HG03045 (cell line): ENCODE measurements around the gene TMC1.

ENCODE experiments used
- ATAC-seq: cut with Tn5 transposase; IDR thresholded peaks from one replicate; pipeline ENCODE4 v1.9.1; 2021; ENCODE audit warnings: mild to moderate bottlenecking, moderate library complexity; ENCODE audit not compliant: unreplicated experiment

TMC1 gene

DNA sequence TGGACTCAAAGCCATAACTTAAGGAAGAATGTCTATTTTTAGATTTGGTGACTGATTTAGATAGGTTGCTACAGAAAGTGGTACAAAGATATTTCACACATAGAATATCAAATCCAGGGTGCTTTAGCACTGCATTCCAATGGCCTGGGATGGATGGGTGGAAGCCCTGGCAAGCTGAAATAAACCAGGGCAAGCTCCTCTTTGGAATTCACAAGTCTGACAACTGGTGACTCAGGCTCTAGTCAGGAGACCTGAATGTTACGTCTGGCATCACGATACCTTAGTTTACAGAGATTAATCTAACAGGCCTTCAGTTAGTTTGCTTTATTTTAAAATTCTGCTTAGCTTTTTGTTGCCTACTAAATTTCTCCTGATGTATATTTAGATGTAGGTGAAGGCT is 144.0 kb downstream of the TMC1 start:
- ATAC-seq, result no peak

DNA sequence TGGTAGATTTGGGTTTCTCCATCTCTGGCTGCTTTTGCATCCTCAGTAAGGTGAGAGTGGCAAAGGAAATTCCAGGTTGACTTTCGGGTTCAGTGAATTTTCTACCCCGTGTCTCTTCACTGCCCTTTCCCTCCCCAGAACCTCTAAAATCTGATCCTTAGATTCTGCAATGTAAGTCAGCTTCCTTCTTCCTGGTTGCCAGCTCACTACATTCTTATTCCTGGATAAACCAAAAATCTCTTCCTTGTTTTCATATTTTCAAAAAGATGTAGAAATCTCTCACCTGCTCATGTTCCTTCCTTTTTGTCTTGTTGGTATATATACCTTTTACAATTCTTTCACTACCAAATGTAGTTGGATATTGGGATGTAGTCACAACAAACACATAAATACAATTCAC is 145.8 kb downstream of the TMC1 start:
- ATAC-seq, result no peak

GRCh38 chr9:72674961-72675360 is 153.6 kb downstream of the TMC1 start:
- ATAC-seq, result no peak

GRCh38 chr9:72675586-72675985 is 154.2 kb downstream of the TMC1 start:
- no peak for ATAC-seq

- no peak for ATAC-seq
Measured at GRCh38 chr9:72680593-72681282, 159.3 kb downstream of the TMC1 start.

DNA sequence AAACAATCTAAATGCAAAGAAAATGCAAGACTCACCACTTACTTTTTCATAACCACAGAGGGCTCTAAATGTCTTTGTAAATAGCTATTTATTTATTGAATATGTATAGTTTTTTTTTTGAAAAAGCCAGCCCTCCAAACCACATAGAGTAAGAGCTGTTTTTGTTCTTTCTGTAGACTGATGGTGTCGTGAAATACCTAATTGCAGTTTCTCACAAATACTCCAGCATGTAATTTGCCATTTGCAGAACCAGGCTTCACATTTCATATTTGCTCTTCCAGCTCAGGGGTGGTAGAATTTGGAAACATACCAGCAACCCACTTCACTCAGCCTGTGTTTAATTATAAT is 159.8 kb downstream of the TMC1 start:
- ATAC-seq, result no peak

GRCh38 chr9:72684615-72685014 is 163.2 kb downstream of the TMC1 start:
- ATAC-seq, result no peak

GRCh38 chr9:72685911-72686310 is 164.5 kb downstream of the TMC1 start:
- no peak for ATAC-seq

DNA sequence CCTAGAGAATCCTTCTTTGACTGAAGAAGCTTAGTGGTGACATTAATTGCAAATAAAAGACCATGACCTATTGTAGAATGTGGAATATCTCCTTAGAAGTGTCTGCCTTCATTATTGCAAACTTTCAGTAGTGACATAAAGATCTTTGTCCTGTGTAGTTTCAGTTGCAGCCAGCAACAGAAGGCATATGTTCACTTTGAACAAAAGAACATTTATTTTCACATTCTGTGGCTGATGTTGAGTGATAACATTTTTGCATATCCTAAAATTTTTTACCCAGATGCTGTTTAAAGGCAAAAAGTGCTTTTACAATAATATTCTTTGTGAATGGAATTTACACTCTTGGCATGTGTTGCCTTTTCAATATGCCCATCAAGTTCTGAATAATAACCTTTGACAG is 165.9 kb downstream of the TMC1 start:
- no peak for ATAC-seq

GRCh38 chr9:72691671-72692070 is 170.3 kb downstream of the TMC1 start:
- ATAC-seq, result no peak

GRCh38 chr9:72695365-72695764 is 174.0 kb downstream of the TMC1 start:
- no peak for ATAC-seq

DNA sequence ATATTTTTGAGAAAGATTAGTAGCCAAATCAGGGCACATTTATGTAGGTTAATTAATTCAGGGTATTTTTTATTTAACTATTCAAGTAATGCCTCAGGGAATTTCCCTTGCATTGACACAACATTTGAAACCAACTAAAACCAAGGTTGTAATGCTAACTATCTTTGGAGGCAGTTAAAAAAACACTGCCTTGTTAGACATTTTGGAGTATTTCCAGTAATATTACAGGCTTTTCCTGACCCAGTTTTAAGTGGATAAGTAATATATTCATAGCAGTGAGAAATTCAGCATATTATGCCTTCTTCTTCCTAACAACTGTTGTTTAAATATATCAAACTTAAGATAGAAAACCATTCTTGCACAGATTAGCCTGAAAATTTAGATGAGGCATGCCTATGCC is 175.1 kb downstream of the TMC1 start:
- ATAC-seq, result no peak

GRCh38 chr9:72701510-72701909 is 180.1 kb downstream of the TMC1 start:
- no peak for ATAC-seq

DNA sequence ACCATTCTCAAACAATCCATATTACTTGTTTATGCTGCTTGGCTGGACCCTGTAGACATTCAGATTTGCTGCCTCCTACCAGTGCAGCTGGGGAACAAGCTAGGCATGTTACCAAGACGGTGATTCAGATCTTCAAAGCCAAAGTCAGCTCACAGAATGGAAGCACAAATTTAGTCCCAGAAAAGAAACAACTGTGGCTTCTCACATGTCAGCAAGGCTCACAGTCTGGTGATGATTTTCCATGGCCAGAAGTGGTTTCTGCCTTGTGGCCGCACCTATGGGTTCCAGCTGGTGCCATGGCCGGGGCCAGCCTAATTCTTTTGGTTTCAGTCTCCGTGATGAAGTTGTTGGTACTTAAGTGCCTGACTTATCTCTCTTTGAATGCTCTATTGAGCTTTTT is 182.2 kb downstream of the TMC1 start:
- ATAC-seq, result no peak

- no peak for ATAC-seq
Measured at GRCh38 chr9:72704688-72705375, 183.4 kb downstream of the TMC1 start.

GRCh38 chr9:72718503-72718902 is 197.1 kb downstream of the TMC1 start:
- no peak for ATAC-seq

GRCh38 chr9:72721067-72721466 is 199.7 kb downstream of the TMC1 start:
- ATAC-seq, result no peak

- no peak for ATAC-seq
Measured at GRCh38 chr9:72726947-72727346, 205.5 kb downstream of the TMC1 start.

DNA sequence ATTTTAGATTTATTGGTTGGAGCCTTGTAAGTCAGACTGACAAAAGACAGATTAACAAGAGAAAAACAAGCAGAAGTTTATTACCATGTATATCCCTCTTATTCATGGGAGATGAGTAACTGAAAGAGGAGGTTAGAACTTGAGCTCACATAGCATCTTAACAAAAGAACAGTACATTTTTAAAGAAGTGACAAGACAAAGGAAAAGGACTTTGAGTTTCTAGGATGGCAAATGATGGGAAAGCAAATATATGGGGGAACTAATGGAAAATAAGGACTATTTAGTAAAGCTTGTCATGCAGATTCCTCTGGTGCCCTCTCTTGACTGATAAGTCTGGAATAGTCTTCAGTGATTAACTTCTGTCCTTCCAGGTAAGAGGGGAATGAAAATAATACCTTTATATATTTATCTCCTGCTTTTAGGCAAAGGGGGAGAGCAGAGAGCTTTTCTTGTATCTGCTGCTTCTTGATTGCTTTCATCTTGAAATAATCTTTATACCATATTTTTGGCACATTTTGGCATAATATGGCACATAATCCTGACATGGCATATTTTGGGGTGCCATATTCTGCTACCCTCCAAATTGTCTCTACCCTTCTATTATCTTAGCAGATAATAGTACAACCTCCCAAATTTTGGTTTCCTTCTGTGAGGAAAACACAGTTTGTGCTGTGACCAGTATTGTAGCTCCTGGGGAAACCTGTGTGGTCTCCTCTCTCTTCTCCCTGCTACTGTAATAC is 206.8 kb downstream of the TMC1 start:
- ATAC-seq, result no peak

DNA sequence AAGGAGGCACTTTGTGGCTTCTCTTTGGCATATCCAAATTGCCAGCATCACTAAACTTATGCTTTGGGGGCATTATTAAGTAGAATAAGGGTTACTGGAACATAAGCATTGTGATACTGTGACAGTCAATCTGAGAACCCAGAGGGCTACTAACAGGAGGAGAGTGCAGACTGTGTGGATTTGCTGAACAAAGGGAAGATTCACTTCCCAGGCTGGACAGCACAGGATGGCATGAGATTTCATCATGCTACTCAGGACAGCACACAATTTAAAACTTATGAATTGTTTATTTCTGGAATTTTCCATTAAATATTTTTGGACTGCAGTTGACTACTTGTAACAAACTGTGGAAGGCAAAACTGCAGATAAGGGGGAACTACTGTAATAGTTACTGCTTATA is 212.5 kb downstream of the TMC1 start:
- no peak for ATAC-seq

DNA sequence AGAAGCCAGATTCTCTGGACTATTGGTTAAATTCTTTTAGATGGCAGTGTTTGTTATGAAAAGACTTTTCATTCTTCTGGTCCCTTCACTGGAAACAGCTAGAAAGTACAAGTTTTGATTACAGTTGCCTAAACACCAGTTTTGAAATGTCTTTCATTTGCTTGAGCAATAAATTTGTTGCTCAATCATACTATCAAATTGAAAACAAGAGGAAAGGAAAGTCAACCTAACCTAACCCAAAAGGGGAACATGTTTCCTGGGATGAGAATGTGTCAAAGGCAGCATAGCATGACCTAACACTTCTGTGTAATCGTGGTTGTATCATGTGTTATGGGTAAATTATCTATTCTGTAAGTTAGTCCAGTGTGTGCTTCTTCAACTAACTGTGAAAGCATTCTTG is 213.2 kb downstream of the TMC1 start:
- ATAC-seq, result no peak

DNA sequence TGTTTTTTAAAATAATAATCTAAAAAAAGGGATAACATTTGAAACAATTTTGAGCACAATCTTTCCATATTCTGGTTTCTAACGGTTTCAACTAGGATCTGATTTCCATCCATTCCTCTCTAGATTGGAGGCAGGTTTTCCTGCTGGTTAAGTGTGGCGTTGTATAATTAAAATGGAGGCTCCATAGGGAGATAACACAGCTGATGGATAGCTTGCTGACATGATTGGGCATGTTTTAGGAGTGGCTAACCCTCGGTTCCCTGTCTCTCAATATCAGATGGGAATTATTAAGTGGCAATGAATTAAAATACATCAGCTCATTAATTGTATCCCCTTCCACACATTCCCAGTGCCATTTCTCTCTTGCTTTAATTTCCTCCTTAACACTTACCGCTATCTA is 222.4 kb downstream of the TMC1 start:
- ATAC-seq, result no peak
